ENCODE data around the gene FOLR1. TPM values are rescaled to one million over a fixed set of nuclear protein-coding genes. Genes with fewer than 3 reads are reported as not detected.

FOLR1 gene
- polyA plus RNA-seq, 1 donor from 2014 or later, result not detected

DNA sequence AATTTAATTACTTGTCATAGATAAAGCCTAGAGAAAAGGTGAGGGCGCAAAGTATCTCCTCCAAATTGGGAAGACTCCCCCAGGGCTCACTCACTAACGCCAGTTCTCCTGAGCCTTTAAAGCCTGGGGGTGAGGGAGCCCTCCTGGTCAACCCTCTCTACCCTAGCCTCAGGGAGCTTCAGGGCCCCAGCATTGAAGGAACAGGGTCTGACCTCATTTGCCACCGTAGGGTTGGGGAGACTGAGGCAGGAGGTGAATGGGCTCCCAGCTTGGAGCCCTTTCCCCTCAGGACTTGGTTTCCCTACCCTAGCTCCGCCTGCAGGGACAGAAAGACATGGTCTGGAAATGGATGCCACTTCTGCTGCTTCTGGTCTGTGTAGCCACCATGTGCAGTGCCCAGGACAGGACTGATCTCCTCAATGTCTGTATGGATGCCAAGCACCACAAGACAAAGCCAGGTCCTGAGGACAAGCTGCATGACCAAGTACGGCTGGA, 26.4 kb downstream of the FOLR1 start:
- Histone ChIP-seq H3K9ac (ENCODE audit: low read length) (no peak overlapping the region), H3K9me3 (ENCODE audit: low read length) (no peaks in the 10 kb centered on the region), H2AFZ (ENCODE audit: low read depth, low read length) (no peak overlapping the region), H3K79me2 (replicated peaks; ENCODE audit: insufficient read depth, low read length) (no peaks in the 10 kb centered on the region), H3K27ac (ENCODE audit: low read length) (no peak overlapping the region), H3F3A (ENCODE audit: insufficient read depth, low read length, poor library complexity, severe bottlenecking) (no peaks in the 10 kb centered on the region), H3K9me2 (ENCODE audit: insufficient read depth, low read length) (no peaks in the 10 kb centered on the region), H4K20me1 (ENCODE audit: insufficient read depth) (no peaks in the 10 kb centered on the region), H3K36me3 (ENCODE audit: insufficient read depth, low read length) (no peaks in the 10 kb centered on the region), H3K4me2 (ENCODE audit: low read length) (no peak overlapping the region), H3K27me3 (ENCODE audit: insufficient read depth, low read depth, low read length) (peaks cover 12% of the 10 kb centered on the region), H3K4me3 (ENCODE audit: low read length) (no peak overlapping the region)
- TF ChIP-seq MXI1 (conservative IDR thresholded peaks at IDR 0.05; ENCODE audit: poor library complexity, severe bottlenecking), result no peak
- no peak for TF ChIP-seq SMC3 (conservative IDR thresholded peaks at IDR 0.05; ENCODE audit: poor library complexity)
- TF ChIP-seq TAF1 (IDR thresholded peaks at IDR 0.05; ENCODE audit: low read depth), result no peak
- TF ChIP-seq EZH2 (IDR thresholded peaks at IDR 0.05; ENCODE audit: borderline replicate concordance, insufficient read depth, low read length, poor library complexity, severe bottlenecking), result no peak
- TF ChIP-seq, protein P1, sequence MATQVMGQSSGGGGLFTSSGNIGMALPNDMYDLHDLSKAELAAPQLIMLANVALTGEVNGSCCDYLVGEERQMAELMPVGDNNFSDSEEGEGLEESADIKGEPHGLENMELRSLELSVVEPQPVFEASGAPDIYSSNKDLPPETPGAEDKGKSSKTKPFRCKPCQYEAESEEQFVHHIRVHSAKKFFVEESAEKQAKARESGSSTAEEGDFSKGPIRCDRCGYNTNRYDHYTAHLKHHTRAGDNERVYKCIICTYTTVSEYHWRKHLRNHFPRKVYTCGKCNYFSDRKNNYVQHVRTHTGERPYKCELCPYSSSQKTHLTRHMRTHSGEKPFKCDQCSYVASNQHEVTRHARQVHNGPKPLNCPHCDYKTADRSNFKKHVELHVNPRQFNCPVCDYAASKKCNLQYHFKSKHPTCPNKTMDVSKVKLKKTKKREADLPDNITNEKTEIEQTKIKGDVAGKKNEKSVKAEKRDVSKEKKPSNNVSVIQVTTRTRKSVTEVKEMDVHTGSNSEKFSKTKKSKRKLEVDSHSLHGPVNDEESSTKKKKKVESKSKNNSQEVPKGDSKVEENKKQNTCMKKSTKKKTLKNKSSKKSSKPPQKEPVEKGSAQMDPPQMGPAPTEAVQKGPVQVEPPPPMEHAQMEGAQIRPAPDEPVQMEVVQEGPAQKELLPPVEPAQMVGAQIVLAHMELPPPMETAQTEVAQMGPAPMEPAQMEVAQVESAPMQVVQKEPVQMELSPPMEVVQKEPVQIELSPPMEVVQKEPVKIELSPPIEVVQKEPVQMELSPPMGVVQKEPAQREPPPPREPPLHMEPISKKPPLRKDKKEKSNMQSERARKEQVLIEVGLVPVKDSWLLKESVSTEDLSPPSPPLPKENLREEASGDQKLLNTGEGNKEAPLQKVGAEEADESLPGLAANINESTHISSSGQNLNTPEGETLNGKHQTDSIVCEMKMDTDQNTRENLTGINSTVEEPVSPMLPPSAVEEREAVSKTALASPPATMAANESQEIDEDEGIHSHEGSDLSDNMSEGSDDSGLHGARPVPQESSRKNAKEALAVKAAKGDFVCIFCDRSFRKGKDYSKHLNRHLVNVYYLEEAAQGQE (IDR thresholded peaks at IDR 0.05; ENCODE audit: borderline replicate concordance), result no peak
- TF ChIP-seq, protein P2, sequence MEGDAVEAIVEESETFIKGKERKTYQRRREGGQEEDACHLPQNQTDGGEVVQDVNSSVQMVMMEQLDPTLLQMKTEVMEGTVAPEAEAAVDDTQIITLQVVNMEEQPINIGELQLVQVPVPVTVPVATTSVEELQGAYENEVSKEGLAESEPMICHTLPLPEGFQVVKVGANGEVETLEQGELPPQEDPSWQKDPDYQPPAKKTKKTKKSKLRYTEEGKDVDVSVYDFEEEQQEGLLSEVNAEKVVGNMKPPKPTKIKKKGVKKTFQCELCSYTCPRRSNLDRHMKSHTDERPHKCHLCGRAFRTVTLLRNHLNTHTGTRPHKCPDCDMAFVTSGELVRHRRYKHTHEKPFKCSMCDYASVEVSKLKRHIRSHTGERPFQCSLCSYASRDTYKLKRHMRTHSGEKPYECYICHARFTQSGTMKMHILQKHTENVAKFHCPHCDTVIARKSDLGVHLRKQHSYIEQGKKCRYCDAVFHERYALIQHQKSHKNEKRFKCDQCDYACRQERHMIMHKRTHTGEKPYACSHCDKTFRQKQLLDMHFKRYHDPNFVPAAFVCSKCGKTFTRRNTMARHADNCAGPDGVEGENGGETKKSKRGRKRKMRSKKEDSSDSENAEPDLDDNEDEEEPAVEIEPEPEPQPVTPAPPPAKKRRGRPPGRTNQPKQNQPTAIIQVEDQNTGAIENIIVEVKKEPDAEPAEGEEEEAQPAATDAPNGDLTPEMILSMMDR (IDR thresholded peaks at IDR 0.05; ENCODE audit: poor library complexity, severe bottlenecking), result no peak
- no peak for TF ChIP-seq RAD21 (conservative IDR thresholded peaks at IDR 0.05)
- TF ChIP-seq POLR2AphosphoS5 (IDR thresholded peaks at IDR 0.05), result no peak
- TF ChIP-seq EP300 (conservative IDR thresholded peaks at IDR 0.05; ENCODE audit: poor library complexity, severe bottlenecking), result no peak

DNA sequence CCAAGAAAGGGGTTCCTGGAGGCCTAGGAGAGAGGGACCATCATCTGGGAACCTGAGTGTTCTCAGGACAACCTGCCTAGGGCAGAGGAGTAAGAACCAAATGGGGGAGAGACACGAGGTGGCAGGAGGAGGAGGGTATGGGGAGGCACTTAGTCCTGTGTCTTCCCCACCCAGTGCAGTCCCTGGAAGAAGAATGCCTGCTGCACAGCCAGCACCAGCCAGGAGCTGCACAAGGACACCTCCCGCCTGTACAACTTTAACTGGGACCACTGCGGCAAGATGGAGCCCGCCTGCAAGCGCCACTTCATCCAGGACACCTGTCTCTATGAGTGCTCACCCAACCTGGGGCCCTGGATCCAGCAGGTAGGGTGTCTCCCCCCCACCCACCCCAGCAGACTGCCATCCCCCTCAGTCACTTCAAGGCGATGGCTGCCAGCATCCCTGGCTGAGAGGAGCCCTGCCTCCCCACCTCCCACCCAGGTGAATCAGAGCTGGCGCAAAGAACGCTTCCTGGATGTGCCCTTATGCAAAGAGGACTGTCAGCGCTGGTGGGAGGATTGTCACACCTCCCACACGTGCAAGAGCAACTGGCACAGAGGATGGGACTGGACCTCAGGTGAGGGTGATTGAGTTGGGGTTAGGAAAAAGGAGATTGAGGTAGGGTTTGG, 28.9 kb downstream of the FOLR1 start:
- no peaks in the 10 kb centered on the region for H3K36me3 ChIP-seq (ENCODE audit: insufficient read depth, low read length)
- no peak overlapping the region for H3K4me2 ChIP-seq (ENCODE audit: low read length)
- H4K20me1 ChIP-seq (ENCODE audit: insufficient read depth), result no peaks in the 10 kb centered on the region
- H3F3A ChIP-seq (ENCODE audit: insufficient read depth, low read length, poor library complexity, severe bottlenecking), result no peaks in the 10 kb centered on the region
- peaks cover 9% of the 10 kb centered on the region for H3K79me2 ChIP-seq (replicated peaks; ENCODE audit: insufficient read depth, low read length)
- no peak overlapping the region for H3K9ac ChIP-seq (ENCODE audit: low read length)
- no peak overlapping the region for H2AFZ ChIP-seq (ENCODE audit: low read depth, low read length)
- H3K27me3 ChIP-seq (ENCODE audit: insufficient read depth, low read depth, low read length), result peaks cover 34% of the 10 kb centered on the region
- TF ChIP-seq EP300 (conservative IDR thresholded peaks at IDR 0.05; ENCODE audit: poor library complexity, severe bottlenecking), result no peak
- TF ChIP-seq, protein P1 (IDR thresholded peaks at IDR 0.05; ENCODE audit: borderline replicate concordance), result no peak
- TF ChIP-seq EZH2 (IDR thresholded peaks at IDR 0.05; ENCODE audit: borderline replicate concordance, insufficient read depth, low read length, poor library complexity, severe bottlenecking), result no peak
- no peak for TF ChIP-seq MXI1 (conservative IDR thresholded peaks at IDR 0.05; ENCODE audit: poor library complexity, severe bottlenecking)
- H3K4me3 ChIP-seq (ENCODE audit: low read length), result no peak overlapping the region
- no peak overlapping the region for H3K27ac ChIP-seq (ENCODE audit: low read length)
- H3K9me3 ChIP-seq (ENCODE audit: low read length), result no peaks in the 10 kb centered on the region
- no peaks in the 10 kb centered on the region for H3K9me2 ChIP-seq (ENCODE audit: insufficient read depth, low read length)
